Measurements from ENCODE around the gene RBBP8. TPM values are rescaled to one million over a fixed set of nuclear protein-coding genes. Genes with fewer than 3 reads are reported as not detected.
A peak's percentile ranks its signal among the peaks of the same experiment; 100 is the strongest.

RBBP8 gene
- total RNA-seq, 3 donors from 2014 or later (not counting 1 experiment from before 2014, with no cell fraction given): 11.6 to 18.7 (median 12.1) TPM

- H3K4me1 ChIP-seq (ENCODE audit: control insufficient read depth, insufficient read depth, low read length): peaks cover 59% of the 10 kb centered on the region
- H3K27ac Mint-ChIP-seq: peak overlapping the region; percentile 84 to 86
- no peaks in the 10 kb centered on the region for H3K27me3 ChIP-seq (ENCODE audit: control insufficient read depth, insufficient read depth, low read length)
- no peak for TF ChIP-seq CTCF (IDR thresholded peaks at IDR 0.05)
- no peaks in the 10 kb centered on the region for H3K9me3 Mint-ChIP-seq
- H3K4me1 Mint-ChIP-seq: peaks cover 52 to 59% of the 10 kb centered on the region in 2 donors
- ATAC-seq (peak in 1 of 3 donors; percentile 2), DNase-seq (no peak)
- intact Hi-C loops (cut with micrococcal nuclease): no loop called here
- H3K4me3 ChIP-seq (ENCODE audit: low read length): no peak overlapping the region
- H3K36me3 Mint-ChIP-seq: no peaks in the 10 kb centered on the region
- H3K36me3 ChIP-seq (ENCODE audit: control insufficient read depth, insufficient read depth, low read length): no peaks in the 10 kb centered on the region
- peak overlapping the region; percentile 89 for H3K4me3 Mint-ChIP-seq
- H3K27ac ChIP-seq (ENCODE audit: low read length): peak overlapping the region; percentile 61
- no peaks in the 10 kb centered on the region for H3K9me3 ChIP-seq (ENCODE audit: control insufficient read depth, insufficient read depth, low read length)
- no peaks in the 10 kb centered on the region for H3K27me3 Mint-ChIP-seq (ENCODE audit: low read depth in 2 of 2)
- WGBS (ENCODE audit: insufficient coverage): 85% methylated on average over 1 of the region's 1 CpG
Observed at GRCh38 chr18:23069898-23070297, 136.8 kb downstream of the RBBP8 start.

GRCh38 chr18:23071285-23071684, 138.2 kb downstream of the RBBP8 start:
- no peaks in the 10 kb centered on the region for H3K9me3 ChIP-seq (ENCODE audit: control insufficient read depth, insufficient read depth, low read length)
- Mint-ChIP-seq H3K9me3 (no peaks in the 10 kb centered on the region), H3K4me3 (peak overlapping the region; percentile 89), H3K36me3 (no peaks in the 10 kb centered on the region), H3K4me1 (peaks cover 52 to 56% of the 10 kb centered on the region in 2 donors), H3K27me3 (ENCODE audit: low read depth in 2 of 2) (no peaks in the 10 kb centered on the region), H3K27ac (peak overlapping the region; percentile 84 to 86)
- WGBS (ENCODE audit: insufficient coverage): 1% methylated on average over 5 of the region's 5 CpGs
- intact Hi-C loops (cut with micrococcal nuclease): loop anchor here (1.0 kb wide), 3 partner anchors 138 to 236 kb away; partner anchors contain the start of gene RBBP8
- DNase-seq (peak; percentile 81 to 94), ATAC-seq (peak; percentile 90 to 96 (median 96))
- no peaks in the 10 kb centered on the region for H3K27me3 ChIP-seq (ENCODE audit: control insufficient read depth, insufficient read depth, low read length)
- no peak for TF ChIP-seq CTCF (IDR thresholded peaks at IDR 0.05)
- peaks cover 59% of the 10 kb centered on the region for H3K4me1 ChIP-seq (ENCODE audit: control insufficient read depth, insufficient read depth, low read length)
- no peaks in the 10 kb centered on the region for H3K36me3 ChIP-seq (ENCODE audit: control insufficient read depth, insufficient read depth, low read length)
- H3K4me3 ChIP-seq (ENCODE audit: low read length): no peak overlapping the region
- H3K27ac ChIP-seq (ENCODE audit: low read length): peak overlapping the region; percentile 63

- Histone ChIP-seq H3K27me3 (ENCODE audit: control insufficient read depth, insufficient read depth, low read length) (no peaks in the 10 kb centered on the region), H3K36me3 (ENCODE audit: control insufficient read depth, insufficient read depth, low read length) (no peaks in the 10 kb centered on the region), H3K4me3 (ENCODE audit: low read length) (no peak overlapping the region), H3K4me1 (ENCODE audit: control insufficient read depth, insufficient read depth, low read length) (peaks cover 59% of the 10 kb centered on the region), H3K9me3 (ENCODE audit: control insufficient read depth, insufficient read depth, low read length) (no peaks in the 10 kb centered on the region), H3K27ac (ENCODE audit: low read length) (peak overlapping the region; percentile 63)
- Mint-ChIP-seq H3K9me3 (no peaks in the 10 kb centered on the region), H3K27ac (peak overlapping the region; percentile 84 to 86), H3K4me3 (peak overlapping the region; percentile 89), H3K4me1 (peaks cover 50 to 53% of the 10 kb centered on the region in 2 donors), H3K27me3 (ENCODE audit: low read depth in 2 of 2) (no peaks in the 10 kb centered on the region), H3K36me3 (no peaks in the 10 kb centered on the region)
- no peak for ATAC-seq
- no peak for TF ChIP-seq CTCF (IDR thresholded peaks at IDR 0.05)
- intact Hi-C loops (cut with micrococcal nuclease): no loop called here
- WGBS (ENCODE audit: insufficient coverage): 91% methylated on average over 9 of the region's 9 CpGs
- no peak for DNase-seq
Observed at GRCh38 chr18:23072079-23072478, 139.0 kb downstream of the RBBP8 start.

DNA sequence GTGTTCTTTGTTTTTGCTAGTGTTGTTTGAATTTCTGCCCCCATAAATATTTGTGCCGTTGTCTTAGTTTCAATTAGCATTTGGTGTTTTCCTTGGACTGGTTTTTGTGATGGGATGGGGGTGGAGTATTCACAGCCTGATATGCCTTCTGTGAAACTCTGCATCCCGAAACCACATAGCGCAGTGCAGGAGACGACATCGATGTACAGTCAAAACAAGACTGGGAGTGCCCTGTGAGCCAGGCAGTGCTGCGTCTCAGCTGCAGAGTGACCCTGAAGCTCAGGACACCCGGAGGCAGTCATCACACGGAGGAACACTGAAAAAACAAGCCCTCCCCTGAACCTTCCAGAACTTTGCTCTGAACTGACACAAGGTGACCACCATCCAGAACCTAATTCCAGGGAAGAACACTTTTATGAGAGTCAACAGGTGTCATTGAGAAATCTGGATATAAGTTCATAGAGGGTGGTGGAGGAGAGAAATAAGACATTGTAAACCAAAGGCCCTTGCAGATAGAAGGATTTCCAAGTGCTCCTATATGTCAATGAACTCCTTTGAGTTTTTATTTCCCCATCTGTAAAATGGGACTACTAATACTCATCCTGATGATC, 141.0 kb downstream of the RBBP8 start:
- H3K4me1 ChIP-seq (ENCODE audit: control insufficient read depth, insufficient read depth, low read length): peaks cover 56% of the 10 kb centered on the region
- Mint-ChIP-seq H3K27me3 (ENCODE audit: low read depth in 2 of 2) (peaks cover 0 to 4% of the 10 kb centered on the region in 2 donors), H3K4me3 (no peak overlapping the region), H3K9me3 (no peaks in the 10 kb centered on the region), H3K36me3 (no peaks in the 10 kb centered on the region), H3K27ac (peak overlapping the region in 1 of 2 donors; percentile 34), H3K4me1 (peaks cover 45 to 47% of the 10 kb centered on the region in 2 donors)
- WGBS (ENCODE audit: insufficient coverage): 95% methylated on average over 8 of the region's 8 CpGs
- no peaks in the 10 kb centered on the region for H3K9me3 ChIP-seq (ENCODE audit: control insufficient read depth, insufficient read depth, low read length)
- H3K4me3 ChIP-seq (ENCODE audit: low read length): no peak overlapping the region
- no peak for TF ChIP-seq CTCF (IDR thresholded peaks at IDR 0.05)
- DNase-seq (no peak), ATAC-seq (no peak)
- intact Hi-C loops (cut with micrococcal nuclease): no loop called here
- no peak overlapping the region for H3K27ac ChIP-seq (ENCODE audit: low read length)
- no peaks in the 10 kb centered on the region for H3K27me3 ChIP-seq (ENCODE audit: control insufficient read depth, insufficient read depth, low read length)
- H3K36me3 ChIP-seq (ENCODE audit: control insufficient read depth, insufficient read depth, low read length): no peaks in the 10 kb centered on the region
